Adrenal gland (tissue), 12 donors: ENCODE results near the gene CAPN5. TPM values are rescaled to one million over a fixed set of nuclear protein-coding genes. Genes with fewer than 3 reads are reported as not detected.

ENCODE experiments used
- DNase-seq, 7 donors: peaks; one replicate each; pipeline ENCODE4 v3.0.0-alpha.2; 2019 to 2020
- H3K27ac ChIP-seq, 5 donors: fragments of 200-600 bp; sonication (generic) in 4 of 5; 1 replicate in 3 of 5; 2 replicates in 2 of 5; pipeline versions ENCODE4 v1.5.1 to v1.8.0; 2016 to 2020; ENCODE audit warnings: mild to moderate bottlenecking in 1 of 5
- H3K27me3 ChIP-seq: fragments of 200-600 bp; 2 replicates; pipeline ENCODE4 v1.8.0; 2021
- H3K36me3 ChIP-seq, 2 donors: fragments of 200-600 bp; replicated peaks in 1 of 2; 1 replicate in 1 of 2; 2 replicates in 1 of 2; pipeline versions ENCODE4 v1.5.1 to v1.8.0; 2018 to 2022
- H3K4me1 ChIP-seq, 2 donors: fragments of 200-600 bp; replicated peaks in 1 of 2; 1 replicate in 1 of 2; 2 replicates in 1 of 2; pipeline versions ENCODE4 v1.5.1 to v1.8.0; 2018 to 2021
- H3K4me3 ChIP-seq, 4 donors: fragments of 200-600 bp; sonication (generic) in 3 of 4; one replicate each; pipeline ENCODE4 v1.5.1; 2016 to 2018
- H3K9me3 ChIP-seq, 3 donors: fragments of 200-600 bp; sonication (generic) in 1 of 3; replicated peaks in 1 of 3; 1 replicate in 2 of 3; 2 replicates in 1 of 3; pipeline versions ENCODE4 v1.5.1 to v1.8.0; 2016 to 2021
- POLR2A ChIP-seq, 2 donors: fragments of 450-650 bp; IDR thresholded peaks; one replicate each; pipeline ENCODE4 v1.6.1; 2017; ENCODE audit warnings: antibody characterized with exemption in 2 of 2, mild to moderate bottlenecking in 2 of 2, moderate library complexity in 1 of 2
- WGBS, 4 donors: extraction: QIAGEN DNeasy Blood & Tissue Kit in 2 of 4; methylation state at CpG; one replicate each; pipeline versions ENCODE4 v1.1.5 to v1.1.7; 2013 to 2017; 5-methylcytosine and 5-hydroxymethylcytosine counted together
- intact Hi-C, 2 donors: fragments of 100-400 bp; cut with DNase I; formaldehyde crosslinking; loops; one replicate each; pipeline versions ENCODE4 v1.14.1 to v1.15.0; 2022 to 2023
- polyA plus RNA-seq, 3 donors: library from polyadenylated mRNA; stranded (reverse); fragments of 200-250 nt in 2 of 3; fragments of 350-450 nt in 1 of 3; fragmentation: Illumina TruSeq in 1 of 3; extraction: RNeasy Lipid Tissue Mini Kit (QIAGEN cat#74804) in 1 of 3; gene quantifications; one replicate each; pipeline ENCODE4 v1.2.3, GENCODE V29; 2013 to 2014
- total RNA-seq, 9 donors: library from RNA; depleted of rRNA in 4 of 9; stranded (reverse); fragments of >200 nt in 4 of 9; fragments of 120-200 nt in 1 of 9; fragmentation: NEBNext Ultra II Directional in 1 of 9; extraction: Animal tissue kit (Norgen Biotek cat#: 25700) in 1 of 9; gene quantifications; one replicate each; pipeline versions ENCODE4 v1.1.0 to v1.2.4, GENCODE V29; 2013 to 2023
- TF ChIP-seq, protein P1 (sequence below), 6 experiments: fragments of 450-650 bp in 4 of 6; fragments of 200-600 bp in 2 of 6; sonication (generic) in 1 of 6; IDR thresholded peaks; 1 replicate in 5 of 6; 2 replicates in 1 of 6; pipeline versions ENCODE4 v1.5.1 to v1.8.0; 2016 to 2021; ENCODE audit warnings: antibody characterized with exemption in 6 of 6, mild to moderate bottlenecking in 2 of 6, moderate library complexity in 1 of 6
- donor health status: healthy with polysubstance abuse.
- donor health status: Bipolar disorder and iron deficiency.
- donor health status: DM: yes; HTN: yes; CAD: no.
- donor health status: DM: no; HTN: no; CAD: no.
- donor health status: DM: no; HTN: no; CAD: no.
- donor health status: DM: yes; HTN: yes; CAD: no.

The CAPN5 gene
- total and polyA plus RNA-seq, 12 donors: 5.6 to 29.6 (median 18.4) TPM

DNA sequence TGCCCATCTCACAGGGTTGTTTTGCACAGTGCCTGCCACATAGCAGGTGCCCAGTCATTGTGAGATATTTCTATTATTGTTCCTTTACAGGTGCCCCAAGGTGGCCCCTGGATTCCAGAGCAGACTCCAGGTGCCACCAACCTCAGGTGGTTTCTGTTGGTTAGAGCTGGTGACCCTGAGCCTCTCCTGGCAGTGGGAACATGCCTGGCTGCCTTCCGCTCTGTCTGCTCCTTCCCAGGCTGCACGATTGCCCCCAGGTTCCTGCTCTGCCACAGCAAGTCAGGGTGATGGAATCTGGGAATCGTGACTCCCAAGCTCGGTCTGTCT is 23.2 kb downstream of the CAPN5 start:
- Histone ChIP-seq H3K4me1 (peaks cover 5 to 7% of the 10 kb centered on the region in 2 donors), H3K36me3 (no peaks in the 10 kb centered on the region), H3K4me3 (no peak overlapping the region), H3K27ac (no peak overlapping the region), H3K27me3 (no peaks in the 10 kb centered on the region), H3K9me3 (no peaks in the 10 kb centered on the region)
- TF ChIP-seq, protein P1, sequence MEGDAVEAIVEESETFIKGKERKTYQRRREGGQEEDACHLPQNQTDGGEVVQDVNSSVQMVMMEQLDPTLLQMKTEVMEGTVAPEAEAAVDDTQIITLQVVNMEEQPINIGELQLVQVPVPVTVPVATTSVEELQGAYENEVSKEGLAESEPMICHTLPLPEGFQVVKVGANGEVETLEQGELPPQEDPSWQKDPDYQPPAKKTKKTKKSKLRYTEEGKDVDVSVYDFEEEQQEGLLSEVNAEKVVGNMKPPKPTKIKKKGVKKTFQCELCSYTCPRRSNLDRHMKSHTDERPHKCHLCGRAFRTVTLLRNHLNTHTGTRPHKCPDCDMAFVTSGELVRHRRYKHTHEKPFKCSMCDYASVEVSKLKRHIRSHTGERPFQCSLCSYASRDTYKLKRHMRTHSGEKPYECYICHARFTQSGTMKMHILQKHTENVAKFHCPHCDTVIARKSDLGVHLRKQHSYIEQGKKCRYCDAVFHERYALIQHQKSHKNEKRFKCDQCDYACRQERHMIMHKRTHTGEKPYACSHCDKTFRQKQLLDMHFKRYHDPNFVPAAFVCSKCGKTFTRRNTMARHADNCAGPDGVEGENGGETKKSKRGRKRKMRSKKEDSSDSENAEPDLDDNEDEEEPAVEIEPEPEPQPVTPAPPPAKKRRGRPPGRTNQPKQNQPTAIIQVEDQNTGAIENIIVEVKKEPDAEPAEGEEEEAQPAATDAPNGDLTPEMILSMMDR (IDR thresholded peaks at IDR 0.05): no peak
- TF ChIP-seq POLR2A (IDR thresholded peaks at IDR 0.05): no peak
- intact Hi-C loops: loop anchor here (2.0 to 5.0 kb wide), 2 partner anchors 41 to 43 kb away; no protein-coding TSS in a partner anchor
- DNase-seq: no peak
- 72 to 85% (median 81%) methylated on average over 1 to 4 of the region's 4 CpGs for WGBS, 4 donors

DNA sequence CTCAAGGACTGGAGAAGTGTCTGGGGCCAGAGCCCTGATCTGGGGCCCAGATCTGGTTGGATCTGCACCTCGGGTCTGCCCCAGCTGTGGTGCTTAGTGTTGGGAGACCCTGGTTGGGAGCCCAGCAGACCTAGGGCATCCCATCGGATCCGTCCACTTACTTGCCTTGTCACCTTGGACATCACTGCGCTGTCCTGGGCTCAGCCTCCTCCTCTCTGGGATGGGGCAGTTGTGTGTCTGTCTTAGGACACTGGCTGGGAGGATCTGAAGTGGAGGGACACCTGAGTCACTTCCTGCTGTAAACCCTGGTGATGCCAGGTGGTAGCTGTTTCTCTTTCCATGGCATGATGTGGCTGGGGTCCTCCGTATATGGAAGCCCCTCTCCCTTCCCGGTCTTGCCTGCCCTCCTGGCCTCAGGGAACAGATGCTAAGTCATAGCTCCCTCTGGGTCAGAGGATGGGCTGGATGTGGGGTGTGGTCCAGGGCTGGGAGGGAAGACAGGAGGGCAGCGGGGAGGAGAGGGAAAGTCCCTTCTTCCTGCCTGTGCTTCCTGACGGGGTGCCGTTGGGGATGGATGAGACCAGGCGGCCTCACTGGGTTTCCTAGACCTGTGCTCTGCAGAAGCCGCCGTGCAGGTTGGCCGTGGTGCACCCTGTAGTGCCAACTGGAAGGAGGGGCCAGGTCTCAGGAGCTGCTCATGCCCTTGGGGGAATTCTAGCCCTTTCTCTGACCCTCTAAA is 23.8 kb downstream of the CAPN5 start:
- no peaks in the 10 kb centered on the region for H3K9me3 ChIP-seq
- peaks cover 5 to 7% of the 10 kb centered on the region in 2 donors for H3K4me1 ChIP-seq
- DNase-seq: peak in 2 of 7 donors; percentile 8 to 15
- intact Hi-C loops: loop anchor here (2.0 to 5.0 kb wide), 2 partner anchors 42 to 43 kb away; no protein-coding TSS in a partner anchor
- H3K4me3 ChIP-seq: no peak overlapping the region
- WGBS, 4 donors: 48 to 68% (median 63%) methylated on average over 7 to 13 of the region's 13 CpGs
- TF ChIP-seq, protein P1 (IDR thresholded peaks at IDR 0.05): no peak
- no peak for TF ChIP-seq POLR2A (IDR thresholded peaks at IDR 0.05)
- H3K36me3 ChIP-seq: no peaks in the 10 kb centered on the region
- H3K27me3 ChIP-seq: no peaks in the 10 kb centered on the region
- H3K27ac ChIP-seq: no peak overlapping the region

DNA sequence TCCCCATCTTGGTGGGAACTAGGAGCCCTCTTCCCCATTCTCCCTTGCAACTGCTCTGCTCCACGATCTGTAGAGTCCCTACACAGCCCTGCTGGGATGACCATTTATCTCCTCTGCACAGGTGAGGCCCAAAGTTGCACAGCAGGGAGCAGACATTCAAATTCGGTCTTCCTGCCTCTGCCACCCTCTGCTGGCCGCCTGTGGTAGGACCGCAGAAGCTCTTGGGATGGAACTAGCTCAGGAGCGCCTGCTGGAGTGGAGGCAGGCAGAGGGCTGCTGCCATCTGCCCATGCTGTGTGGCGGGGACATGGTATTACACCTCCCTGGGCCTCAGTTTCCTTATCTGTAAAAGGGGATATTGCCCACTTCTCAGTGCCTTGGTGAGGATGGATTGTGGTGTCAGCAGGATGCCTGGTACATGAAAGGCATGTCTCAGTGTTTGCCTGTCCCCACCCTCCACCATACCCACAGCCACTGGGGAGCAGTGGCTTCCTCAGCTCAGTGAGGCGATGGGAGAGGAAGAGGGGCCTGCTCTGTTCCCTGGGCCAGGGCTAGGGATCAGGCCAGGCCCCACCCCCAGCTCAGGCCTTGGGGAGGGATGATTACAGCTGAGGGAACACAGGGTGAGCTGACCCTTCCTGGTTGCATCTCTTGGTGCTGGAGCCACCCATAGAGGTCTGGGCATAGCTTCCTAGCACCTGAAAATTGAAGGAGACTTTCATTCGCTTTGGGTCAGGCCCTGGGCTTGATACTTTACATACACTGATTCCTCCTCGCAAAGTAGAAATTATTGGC is 24.6 kb downstream of the CAPN5 start:
- intact Hi-C loops: loop anchor here (2.0 to 5.0 kb wide), 2 partner anchors 43 to 44 kb away; no protein-coding TSS in a partner anchor
- DNase-seq: peak; percentile 80 to 95 (median 87)
- Histone ChIP-seq H3K9me3 (no peaks in the 10 kb centered on the region), H3K27me3 (no peaks in the 10 kb centered on the region), H3K4me3 (no peak overlapping the region), H3K4me1 (peaks cover 1 to 4% of the 10 kb centered on the region in 2 donors), H3K36me3 (no peaks in the 10 kb centered on the region), H3K27ac (peak overlapping the region in 1 of 5 donors; percentile 9)
- TF ChIP-seq POLR2A (IDR thresholded peaks at IDR 0.05): no peak
- TF ChIP-seq, protein P1 (IDR thresholded peaks at IDR 0.05): peak; percentile 89 to 98 (median 95)
- 30 to 42% (median 30%) methylated on average over 2 to 9 of the region's 9 CpGs for WGBS, 4 donors

DNA sequence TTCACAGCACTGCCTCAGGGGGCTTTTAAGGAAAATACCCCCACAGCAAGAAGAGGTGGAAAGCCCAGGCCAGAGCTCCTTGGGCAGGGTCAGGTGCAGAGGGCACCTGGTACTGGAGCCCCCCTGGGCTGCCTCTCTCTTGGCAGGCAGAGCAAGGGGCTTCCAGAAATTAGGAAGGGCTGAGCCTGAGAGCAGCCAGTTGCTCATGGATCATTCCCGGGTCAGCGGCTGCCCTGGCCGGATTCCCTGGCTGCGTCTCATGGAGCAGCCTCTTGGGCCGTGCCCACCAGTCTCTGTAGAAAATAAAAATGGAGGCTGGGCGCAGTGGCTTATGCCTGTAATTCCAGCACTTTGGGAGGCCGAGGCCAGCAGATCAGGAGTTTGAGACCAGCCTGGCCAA is 25.6 kb downstream of the CAPN5 start:
- H3K36me3 ChIP-seq: no peaks in the 10 kb centered on the region
- H3K9me3 ChIP-seq: no peaks in the 10 kb centered on the region
- no peaks in the 10 kb centered on the region for H3K27me3 ChIP-seq
- intact Hi-C loops: loop anchor here in 1 of 2 donors (5.0 kb wide), 1 partner anchor 45 kb away; no protein-coding TSS in a partner anchor
- H3K4me1 ChIP-seq: no peaks in the 10 kb centered on the region
- no peak for TF ChIP-seq POLR2A (IDR thresholded peaks at IDR 0.05)
- TF ChIP-seq, protein P1 (IDR thresholded peaks at IDR 0.05): no peak
- no peak overlapping the region for H3K4me3 ChIP-seq
- H3K27ac ChIP-seq: no peak overlapping the region
- peak in 1 of 7 donors; percentile 6 for DNase-seq
- WGBS, 4 donors: 68 to 76% (median 73%) methylated on average over 7 of the region's 7 CpGs; no CpG with 5 or more reads in 1 of the 4 donors
